Stomach smooth muscle (tissue), 2 donors: ENCODE data around the gene NMUR1.
A peak's percentile ranks its signal among the peaks of the same experiment; 100 is the strongest.
"Not testable (repeated sequence)": the region's sequence is repeated elsewhere in the genome, so short reads cannot be mapped to it uniquely, and the experiment has no call there.

Experiments
- H3K27ac ChIP-seq: one replicate; pipeline ENCODE4 v1.7.0; 2013; ENCODE audit warnings: mild to moderate bottlenecking, low read length, inconsistent platforms
- H3K27me3 ChIP-seq, 2 donors: one replicate each; pipeline ENCODE4 v1.7.0; 2013; ENCODE audit warnings: low read length in 2 of 2; ENCODE audit not compliant: insufficient read depth in 2 of 2, control insufficient read depth in 1 of 2
- H3K36me3 ChIP-seq, 2 donors: one replicate each; pipeline ENCODE4 v1.7.0; 2013; ENCODE audit warnings: low read length in 2 of 2; ENCODE audit not compliant: control insufficient read depth in 2 of 2, insufficient read depth in 2 of 2
- H3K4me1 ChIP-seq: one replicate; pipeline ENCODE4 v1.7.0; 2013; ENCODE audit warnings: low read length; ENCODE audit not compliant: control insufficient read depth, insufficient read depth
- H3K4me3 ChIP-seq, 2 donors: one replicate each; pipeline ENCODE4 v1.7.0; 2013; ENCODE audit warnings: low read length in 2 of 2
- H3K9ac ChIP-seq, 2 donors: one replicate each; pipeline ENCODE4 v1.7.0; 2013; ENCODE audit warnings: low read length in 2 of 2, mild to moderate bottlenecking in 1 of 2
- H3K9me3 ChIP-seq, 2 donors: one replicate each; pipeline ENCODE4 v1.7.0; 2013; ENCODE audit warnings: low read length in 2 of 2; ENCODE audit not compliant: control insufficient read depth in 2 of 2
- donor health status: healthy.
- donor health status: Pancreatic carcinoma.

NMUR1 gene

GRCh38 chr2:231568098-231568784 is 38.0 kb upstream of the NMUR1 start:
- no peaks in the 10 kb centered on the region for H3K4me1 ChIP-seq
- no peak overlapping the region for H3K27ac ChIP-seq
- H3K27me3 ChIP-seq: no peaks in the 10 kb centered on the region
- H3K36me3 ChIP-seq: no peaks in the 10 kb centered on the region
- H3K9ac ChIP-seq: no peak overlapping the region
- H3K4me3 ChIP-seq: no peak overlapping the region
- H3K9me3 ChIP-seq: no peaks in the 10 kb centered on the region

GRCh38 chr2:231567159-231567558 is 36.9 kb upstream of the NMUR1 start:
- no peak overlapping the region for H3K9ac ChIP-seq
- no peak overlapping the region for H3K27ac ChIP-seq
- no peaks in the 10 kb centered on the region for H3K9me3 ChIP-seq
- no peak overlapping the region for H3K4me3 ChIP-seq
- no peaks in the 10 kb centered on the region for H3K36me3 ChIP-seq
- no peaks in the 10 kb centered on the region for H3K4me1 ChIP-seq
- no peaks in the 10 kb centered on the region for H3K27me3 ChIP-seq

- Histone ChIP-seq H3K4me1 (no peaks in the 10 kb centered on the region), H3K27ac (no peak overlapping the region), H3K36me3 (no peaks in the 10 kb centered on the region), H3K27me3 (no peaks in the 10 kb centered on the region), H3K4me3 (no peak overlapping the region), H3K9ac (no peak overlapping the region), H3K9me3 (no peaks in the 10 kb centered on the region)
Observed at GRCh38 chr2:231565887-231566594, 35.8 kb upstream of the NMUR1 start.

- Histone ChIP-seq H3K9me3 (no peaks in the 10 kb centered on the region), H3K36me3 (no peaks in the 10 kb centered on the region), H3K4me3 (no peak overlapping the region), H3K9ac (no peak overlapping the region), H3K4me1 (no peaks in the 10 kb centered on the region), H3K27ac (no peak overlapping the region), H3K27me3 (no peaks in the 10 kb centered on the region)
Observed at GRCh38 chr2:231563378-231563961, 33.2 kb upstream of the NMUR1 start.

- no peaks in the 10 kb centered on the region for H3K27me3 ChIP-seq
- H3K36me3 ChIP-seq: no peaks in the 10 kb centered on the region
- H3K9ac ChIP-seq: peak overlapping the region in 1 of 2 donors; percentile 51
- H3K4me3 ChIP-seq: peak overlapping the region in 1 of 2 donors; percentile 15
- peaks cover 17% of the 10 kb centered on the region for H3K4me1 ChIP-seq
- no peaks in the 10 kb centered on the region for H3K9me3 ChIP-seq
- peak overlapping the region; percentile 49 for H3K27ac ChIP-seq
Observed at GRCh38 chr2:231557571-231558217, 27.4 kb upstream of the NMUR1 start.

- H3K27ac ChIP-seq: peak overlapping the region; percentile 49
- H3K4me1 ChIP-seq: peaks cover 17% of the 10 kb centered on the region
- no peaks in the 10 kb centered on the region for H3K9me3 ChIP-seq
- no peaks in the 10 kb centered on the region for H3K27me3 ChIP-seq
- no peak overlapping the region for H3K4me3 ChIP-seq
- no peak overlapping the region for H3K9ac ChIP-seq
- no peaks in the 10 kb centered on the region for H3K36me3 ChIP-seq
Observed at GRCh38 chr2:231556981-231557380, 26.7 kb upstream of the NMUR1 start.

- H3K36me3 ChIP-seq, H3K27ac ChIP-seq, H3K4me3 ChIP-seq, H3K9me3 ChIP-seq, H3K9ac ChIP-seq, H3K27me3 ChIP-seq: not testable (repeated sequence)
- H3K4me1 ChIP-seq: peaks cover 17% of the 10 kb centered on the region
Observed at GRCh38 chr2:231556496-231556895, 26.3 kb upstream of the NMUR1 start.

GRCh38 chr2:231554748-231555545 is 24.7 kb upstream of the NMUR1 start:
- Histone ChIP-seq H3K4me3 (peak overlapping the region in 1 of 2 donors; percentile 63), H3K9ac (peak overlapping the region in 1 of 2 donors; percentile 62)

GRCh38 chr2:231554327-231554726 is 24.1 kb upstream of the NMUR1 start:
- Histone ChIP-seq H3K4me3 (peak overlapping the region in 1 of 2 donors; percentile 63), H3K9ac (peak overlapping the region in 1 of 2 donors; percentile 62)

More at GRCh38 chr2:231554748-231555545, 24.7 kb upstream of the NMUR1 start:
- H3K4me1 ChIP-seq: peaks cover 17% of the 10 kb centered on the region
- peak overlapping the region; percentile 66 for H3K27ac ChIP-seq
- no peaks in the 10 kb centered on the region for H3K27me3 ChIP-seq
- H3K9me3 ChIP-seq: no peaks in the 10 kb centered on the region
- no peaks in the 10 kb centered on the region for H3K36me3 ChIP-seq

GRCh38 chr2:231552752-231553151 is 22.5 kb upstream of the NMUR1 start:
- H3K9ac ChIP-seq: no peak overlapping the region
- no peak overlapping the region for H3K27ac ChIP-seq
- peaks cover 16% of the 10 kb centered on the region for H3K4me1 ChIP-seq
- H3K4me3 ChIP-seq: no peak overlapping the region
- no peaks in the 10 kb centered on the region for H3K9me3 ChIP-seq
- no peaks in the 10 kb centered on the region for H3K36me3 ChIP-seq
- no peaks in the 10 kb centered on the region for H3K27me3 ChIP-seq

More at GRCh38 chr2:231554327-231554726, 24.1 kb upstream of the NMUR1 start:
- no peaks in the 10 kb centered on the region for H3K27me3 ChIP-seq
- H3K4me1 ChIP-seq: peaks cover 17% of the 10 kb centered on the region
- no peaks in the 10 kb centered on the region for H3K36me3 ChIP-seq
- H3K9me3 ChIP-seq: no peaks in the 10 kb centered on the region
- H3K27ac ChIP-seq: peak overlapping the region; percentile 66
